ENCODE data around the gene TEN1. TPM values are rescaled to one million over a fixed set of nuclear protein-coding genes. Genes with fewer than 3 reads are reported as not detected.
A peak's percentile ranks its signal among the peaks of the same experiment; 100 is the strongest.
"Not testable (repeated sequence)": the region's sequence is repeated elsewhere in the genome, so short reads cannot be mapped to it uniquely, and the experiment has no call there.

TEN1 gene
- polyA plus RNA-seq (ENCODE audit: insufficient read length in 4 of 4), result 10 to 100 TPM; 19.0 to 32.8 (median 27.4) TPM

DNA sequence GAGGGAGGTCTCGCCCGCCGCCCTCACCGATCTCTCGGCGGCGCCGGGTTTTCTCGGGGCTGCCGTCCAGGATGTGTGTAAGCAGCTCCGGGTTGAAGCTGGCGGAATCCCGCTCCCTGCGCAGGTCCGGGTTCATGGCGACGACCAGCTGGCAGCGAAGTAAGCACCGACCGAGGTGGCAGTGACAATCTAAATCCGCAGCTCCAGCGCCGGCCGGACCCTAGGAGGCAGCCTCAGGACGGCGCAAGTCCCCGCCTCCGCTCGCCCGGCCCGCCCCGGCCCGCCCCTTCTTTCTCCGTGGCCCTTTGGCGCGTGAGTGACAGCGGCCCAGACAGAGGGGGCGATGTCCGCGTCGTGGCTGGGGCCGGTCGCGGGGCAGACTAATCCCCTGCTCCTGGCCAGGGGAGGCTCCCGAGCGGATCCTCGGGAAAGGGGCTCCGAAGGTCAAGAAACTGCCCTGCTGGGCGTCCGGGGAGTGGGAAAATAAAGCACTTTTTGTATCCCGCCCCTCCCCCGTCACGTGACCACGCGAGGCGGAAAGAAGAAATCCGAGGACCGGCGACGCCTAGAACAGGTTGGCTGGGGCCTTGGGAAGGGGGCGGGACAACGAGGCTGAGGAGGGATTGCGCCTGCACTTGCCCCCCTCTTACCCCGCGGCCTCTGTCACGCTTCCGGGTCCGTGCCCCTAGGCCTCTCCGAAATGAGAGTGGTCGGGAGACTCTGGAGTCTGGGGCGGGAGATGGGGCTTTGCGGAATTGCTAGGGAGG is at the start of gene TEN1, which contains the start of gene ACOX1:
TSS of gene TEN1 (plus strand) at position 303 of the 767 bp plus-strand sequence. CDS start 6,953 bp downstream, outside the sequence.
TSS of gene ACOX1 (minus strand) at position 229 of the 767 bp plus-strand sequence. CDS start at position 136, 93 bp downstream.
- DNase-seq (ENCODE audit: low read depth in 4 of 4, low spot score in 2 of 4), result peak; percentile 94 to 97 (median 96)

DNA sequence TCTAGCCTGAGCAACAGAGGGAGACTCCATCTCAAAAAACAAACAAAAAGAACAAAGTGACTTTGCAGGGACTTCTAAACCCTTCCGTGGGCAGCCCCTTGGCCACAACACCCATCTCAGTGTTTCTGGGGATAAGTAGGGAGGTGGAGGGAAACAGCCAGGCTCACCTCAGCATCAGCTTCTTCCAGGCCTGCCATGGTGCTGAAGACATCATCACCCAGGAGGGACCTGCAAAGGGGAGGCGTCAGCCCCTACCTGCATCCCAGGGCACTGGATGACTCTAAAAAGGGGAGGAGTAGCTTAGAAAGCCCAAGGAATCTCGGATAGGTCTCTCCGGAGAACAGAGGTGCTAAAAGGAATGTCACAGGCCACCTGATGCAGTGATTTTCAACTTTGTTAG is 48.0 kb upstream of the TEN1 start:
- DNase-seq (ENCODE audit: low read depth in 4 of 4, low spot score in 2 of 4), result no peak

- DNase-seq (ENCODE audit: low read depth in 4 of 4, low spot score in 2 of 4), result no peak
These were observed 46.2 kb upstream of the TEN1 start for GRCh38 chr17:75932852-75933251.

- DNase-seq (ENCODE audit: low read depth in 4 of 4, low spot score in 2 of 4), result no peak
These were observed 45.2 kb upstream of the TEN1 start for GRCh38 chr17:75933808-75934207.

DNA sequence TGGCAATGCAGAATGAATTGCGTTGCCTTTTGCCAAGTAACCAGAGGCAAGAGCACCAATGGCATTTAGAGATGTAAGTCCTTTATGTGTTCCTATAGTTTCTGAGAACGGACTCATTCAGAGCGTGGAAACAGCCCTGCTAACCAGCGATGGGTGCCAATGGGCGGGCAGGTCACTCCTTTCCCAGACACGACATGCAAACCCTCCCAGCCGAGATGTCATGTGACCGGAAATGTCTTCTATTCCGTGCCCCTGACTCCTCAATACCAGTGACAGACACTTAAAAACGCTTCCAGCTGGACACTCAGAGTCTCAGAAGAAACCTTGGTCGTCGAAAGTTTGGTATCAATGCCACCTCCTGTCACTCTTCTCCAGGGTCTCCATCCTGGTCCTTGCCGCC is 41.4 kb upstream of the TEN1 start:
- no peak for DNase-seq (ENCODE audit: low read depth in 4 of 4, low spot score in 2 of 4)

- DNase-seq (ENCODE audit: low read depth in 4 of 4, low spot score in 2 of 4), result peak; percentile 55 to 91 (median 80)
These were observed 38.2 kb upstream of the TEN1 start, which contains the start of gene FBF1 for GRCh38 chr17:75940727-75941441. FBF1 (minus strand) TSS chr17:75941042; CDS start chr17:75938149, 2,893 bp downstream.

DNA sequence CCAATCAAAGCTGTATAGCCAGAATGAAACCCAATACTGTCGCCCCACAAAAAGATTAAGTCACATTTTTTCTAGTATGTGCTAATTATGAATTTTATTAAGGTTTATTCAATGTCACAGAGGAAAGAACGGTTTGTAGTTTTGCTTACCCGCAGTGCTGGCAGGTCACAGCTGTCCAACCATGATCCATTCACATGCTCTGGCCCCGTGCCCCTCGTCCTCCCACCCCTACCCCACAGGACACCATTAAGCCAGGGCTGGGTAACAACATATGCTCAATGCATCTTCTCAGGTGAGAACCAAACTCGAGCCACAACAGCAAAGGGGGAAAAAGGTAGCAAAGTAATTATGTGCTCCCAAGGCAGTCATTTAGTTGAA is 37.6 kb upstream of the TEN1 start:
- DNase-seq (ENCODE audit: low read depth in 4 of 4, low spot score in 2 of 4), result no peak

DNA sequence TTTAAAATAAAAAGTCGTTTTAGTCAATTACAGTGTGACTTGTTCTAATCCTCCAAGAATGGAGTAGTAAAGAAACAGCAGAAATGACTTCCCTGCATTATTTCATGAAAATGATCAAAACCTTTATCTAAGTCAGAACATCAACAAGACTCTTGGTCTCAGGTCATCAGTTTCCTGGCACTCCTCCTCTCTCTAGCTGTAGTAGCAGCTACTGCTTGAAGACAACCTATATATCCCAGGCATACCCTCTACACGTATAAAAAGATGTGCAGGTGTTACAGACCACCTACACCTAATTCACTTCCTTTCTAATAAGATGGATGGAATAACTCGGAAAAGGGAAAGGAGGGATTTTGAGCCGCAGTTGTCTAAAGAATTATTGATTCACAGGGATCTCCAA is 36.6 kb upstream of the TEN1 start:
- DNase-seq (ENCODE audit: low read depth in 4 of 4, low spot score in 2 of 4), result no peak

GRCh38 chr17:75943491-75943890 is 35.5 kb upstream of the TEN1 start:
- no peak for DNase-seq (ENCODE audit: low read depth in 4 of 4, low spot score in 2 of 4)

- DNase-seq (ENCODE audit: low read depth in 4 of 4, low spot score in 2 of 4), result no peak
These were observed 33.8 kb upstream of the TEN1 start for GRCh38 chr17:75945211-75945610.

GRCh38 chr17:75950421-75950820 is 28.6 kb upstream of the TEN1 start:
- DNase-seq (ENCODE audit: low read depth in 4 of 4, low spot score in 2 of 4), result no peak

- no peak for DNase-seq (ENCODE audit: low read depth in 4 of 4, low spot score in 2 of 4)
These were observed 28.0 kb upstream of the TEN1 start for GRCh38 chr17:75950855-75951554.

DNA sequence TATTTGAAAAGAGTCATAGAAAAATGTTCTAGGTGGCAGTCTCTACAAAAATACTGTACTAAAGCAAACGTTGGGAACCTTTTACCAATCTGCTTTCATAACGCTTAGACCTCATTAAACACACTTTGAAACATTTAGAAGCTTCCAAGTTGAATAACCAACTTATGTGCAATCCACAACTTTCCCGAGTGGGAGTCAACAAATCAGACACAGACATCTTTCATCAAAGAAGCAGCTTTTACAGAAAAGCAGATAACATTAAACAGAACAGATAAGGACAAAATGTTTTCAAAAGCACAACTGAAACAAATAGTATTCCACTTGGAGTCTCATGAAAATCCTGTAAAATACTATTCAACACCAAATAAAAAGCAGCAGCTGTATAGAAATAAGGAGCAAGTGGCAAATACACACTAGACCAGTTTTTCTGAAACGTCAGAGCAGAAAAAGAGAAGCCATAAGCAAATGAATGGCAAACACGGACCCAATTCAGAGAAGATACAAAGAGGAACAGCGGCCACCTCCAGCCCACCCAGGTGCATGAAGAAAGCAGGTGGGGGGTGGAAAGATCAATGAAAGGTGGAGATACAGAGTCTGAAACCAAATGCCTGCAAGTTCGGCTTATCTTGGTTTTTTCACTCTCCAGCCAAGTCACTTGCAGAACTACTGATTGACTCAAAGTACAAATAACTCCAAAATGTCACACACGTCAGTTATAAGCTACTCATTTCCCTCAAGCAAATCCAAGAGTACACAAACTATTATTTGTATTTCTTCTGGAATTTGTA is 19.8 kb upstream of the TEN1 start:
- no peak for DNase-seq (ENCODE audit: low read depth in 4 of 4, low spot score in 2 of 4)

DNA sequence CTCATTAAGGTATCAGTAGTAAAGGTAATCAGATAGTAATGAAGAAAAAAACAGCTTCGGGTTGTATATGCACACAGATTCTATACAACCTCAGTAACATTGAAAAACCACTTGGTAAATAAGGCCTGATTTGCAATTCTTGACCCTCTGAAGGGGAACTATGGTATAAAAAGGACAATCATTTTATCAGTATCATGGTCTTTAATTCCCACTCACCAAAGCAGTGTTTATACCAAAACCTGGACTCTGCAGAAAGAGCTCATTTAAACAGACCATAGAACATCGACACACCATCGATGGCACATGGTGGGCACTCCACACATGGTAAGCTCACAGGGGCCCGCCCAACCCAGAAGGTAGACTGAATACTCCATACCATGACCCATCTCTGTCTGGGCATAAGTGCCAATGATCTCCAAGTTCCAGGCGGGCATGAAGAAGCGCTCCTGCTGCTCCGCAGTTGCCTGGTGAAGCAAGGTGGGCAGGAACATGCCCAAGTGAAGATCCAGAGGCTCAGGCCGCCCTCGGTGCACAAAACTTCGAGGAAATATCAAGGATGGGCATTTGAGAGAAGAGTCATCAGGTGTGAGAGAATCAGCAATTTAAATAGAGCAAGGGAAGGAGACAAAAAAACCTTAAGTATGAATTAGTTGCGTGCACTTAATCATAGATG is 19.1 kb upstream of the TEN1 start:
- no peak for DNase-seq (ENCODE audit: low read depth in 4 of 4, low spot score in 2 of 4)

GRCh38 chr17:75965468-75965867 is 13.6 kb upstream of the TEN1 start:
- no peak for DNase-seq (ENCODE audit: low read depth in 4 of 4, low spot score in 2 of 4)

DNA sequence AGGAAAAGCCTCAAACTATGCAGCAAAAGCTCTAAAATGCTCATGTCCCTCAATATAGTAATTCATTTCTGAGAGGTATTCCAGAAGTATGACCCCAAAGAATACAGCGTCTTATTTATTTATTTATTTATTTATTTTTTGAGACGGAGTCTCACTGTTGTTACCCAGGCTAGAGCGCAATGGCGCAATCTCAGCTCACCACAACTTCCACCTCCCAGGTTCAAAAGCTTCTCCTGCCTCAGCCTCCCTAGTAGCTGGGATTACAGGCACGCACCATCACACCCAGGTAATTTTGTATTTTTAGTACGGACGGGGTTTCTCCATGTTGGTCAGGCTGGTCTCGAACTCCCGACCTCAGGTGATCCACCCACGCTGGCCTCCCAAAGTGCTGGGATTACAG is 10.0 kb upstream of the TEN1 start:
- not testable (repeated sequence) for DNase-seq (ENCODE audit: low read depth in 4 of 4, low spot score in 2 of 4)

GRCh38 chr17:75970011-75970523 is 9.0 kb upstream of the TEN1 start:
- DNase-seq (ENCODE audit: low read depth in 4 of 4, low spot score in 2 of 4), result no peak

GRCh38 chr17:75970626-75971025 is 8.4 kb upstream of the TEN1 start:
- no peak for DNase-seq (ENCODE audit: low read depth in 4 of 4, low spot score in 2 of 4)

- not testable (repeated sequence) for DNase-seq (ENCODE audit: low read depth in 4 of 4, low spot score in 2 of 4)
These were observed 3.9 kb upstream of the TEN1 start for GRCh38 chr17:75975187-75975586.

DNA sequence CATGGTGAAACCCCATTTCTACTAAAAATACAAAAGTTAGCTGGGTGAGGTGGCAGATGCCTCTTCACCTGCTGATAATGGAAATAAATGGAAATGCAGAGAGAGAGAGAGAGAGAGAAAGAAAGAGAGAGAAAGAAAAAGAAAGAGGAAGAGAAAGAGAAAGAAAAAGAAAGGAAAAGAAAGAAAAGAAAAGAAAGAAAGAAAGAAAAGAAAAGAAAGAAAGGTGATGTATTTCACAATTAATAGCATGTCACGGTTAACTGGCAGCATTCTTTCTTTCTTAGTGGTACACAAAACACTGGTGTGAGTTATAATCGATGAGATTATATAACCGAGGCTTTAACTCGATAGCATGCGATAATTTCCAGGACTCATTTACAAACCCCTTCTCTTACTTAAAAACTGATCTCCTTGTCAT is 3.3 kb upstream of the TEN1 start:
- DNase-seq (ENCODE audit: low read depth in 4 of 4, low spot score in 2 of 4), result no peak

Measured in left renal cortex interstitium (tissue), 4 donors.